Measurements from ENCODE around the gene TEX44.

The TEX44 gene

GRCh38 chr2:231604685-231605606 lies 12.3 kb downstream of the TEX44 start:
- DNase-seq (ENCODE audit: extremely low read depth in 1 of 2, low read depth in 1 of 2), result peak; percentile 86 to 93

GRCh38 chr2:231605607-231606091 lies 13.0 kb downstream of the TEX44 start:
- DNase-seq (ENCODE audit: extremely low read depth in 1 of 2, low read depth in 1 of 2), result no peak

GRCh38 chr2:231606941-231607340 lies 14.3 kb downstream of the TEX44 start:
- no peak for DNase-seq (ENCODE audit: extremely low read depth in 1 of 2, low read depth in 1 of 2)

GRCh38 chr2:231611273-231612108 lies 18.8 kb downstream of the TEX44 start:
- DNase-seq (ENCODE audit: extremely low read depth in 1 of 2, low read depth in 1 of 2), result peak in 1 of 2 donors; percentile 68

GRCh38 chr2:231612109-231612455 lies 19.4 kb downstream of the TEX44 start:
- no peak for DNase-seq (ENCODE audit: extremely low read depth in 1 of 2, low read depth in 1 of 2)

GRCh38 chr2:231612456-231613330 lies 20.0 kb downstream of the TEX44 start:
- DNase-seq (ENCODE audit: extremely low read depth in 1 of 2, low read depth in 1 of 2), result peak; percentile 89 to 95

- no peak for DNase-seq (ENCODE audit: extremely low read depth in 1 of 2, low read depth in 1 of 2)
Measured at GRCh38 chr2:231613331-231613662, 20.6 kb downstream of the TEX44 start.

- peak; percentile 87 to 89 for DNase-seq (ENCODE audit: extremely low read depth in 1 of 2, low read depth in 1 of 2)
Measured at GRCh38 chr2:231613663-231614558, 21.2 kb downstream of the TEX44 start.

GRCh38 chr2:231614559-231615057 lies 21.9 kb downstream of the TEX44 start:
- DNase-seq (ENCODE audit: extremely low read depth in 1 of 2, low read depth in 1 of 2), result peak in 1 of 2 donors; percentile 31

GRCh38 chr2:231615058-231615671 lies 22.5 kb downstream of the TEX44 start:
- DNase-seq (ENCODE audit: extremely low read depth in 1 of 2, low read depth in 1 of 2), result no peak

- no peak for DNase-seq (ENCODE audit: extremely low read depth in 1 of 2, low read depth in 1 of 2)
Measured at GRCh38 chr2:231616296-231616695, 23.6 kb downstream of the TEX44 start.

- no peak for DNase-seq (ENCODE audit: extremely low read depth in 1 of 2, low read depth in 1 of 2)
Measured at GRCh38 chr2:231617059-231617926, 24.6 kb downstream of the TEX44 start.

- DNase-seq (ENCODE audit: extremely low read depth in 1 of 2, low read depth in 1 of 2), result no peak
Measured at GRCh38 chr2:231621051-231621879, 28.6 kb downstream of the TEX44 start.

GRCh38 chr2:231622963-231623362 lies 30.3 kb downstream of the TEX44 start:
- DNase-seq (ENCODE audit: extremely low read depth in 1 of 2, low read depth in 1 of 2), result no peak

- DNase-seq (ENCODE audit: extremely low read depth in 1 of 2, low read depth in 1 of 2), result no peak
Measured at GRCh38 chr2:231626449-231626848, 33.8 kb downstream of the TEX44 start.

- DNase-seq (ENCODE audit: extremely low read depth in 1 of 2, low read depth in 1 of 2), result no peak
Measured at GRCh38 chr2:231627384-231628120, 34.9 kb downstream of the TEX44 start.

Measured in stimulated activated CD8-positive, alpha-beta memory T cell treated with anti-CD3 and anti-CD28 coated beads, Interleukin-7, amount 100 ng/mL, for 48 hours (primary cell).